Ishikawa (cell line): ENCODE results near the gene EID2B.

Experiments
- CEBPB ChIP-seq: IDR thresholded peaks from 2 replicates; pipeline ENCODE4 v1.6.1; 2012
- EGR1 ChIP-seq: IDR thresholded peaks from 2 replicates; pipeline ENCODE4 v1.6.1; 2012
- EP300 ChIP-seq: IDR thresholded peaks from 2 replicates; pipeline ENCODE4 v1.6.1; 2012; ENCODE audit warnings: borderline replicate concordance
- FOXM1 ChIP-seq: IDR thresholded peaks from 2 replicates; pipeline ENCODE4 v1.6.1; 2012; ENCODE audit warnings: low read depth, borderline replicate concordance
- NFIC ChIP-seq: IDR thresholded peaks from 2 replicates; pipeline ENCODE4 v1.6.1; 2012
- RAD21 ChIP-seq: IDR thresholded peaks from 2 replicates; pipeline ENCODE4 v1.6.1; 2012; ENCODE audit warnings: low read depth
- TAF1 ChIP-seq: IDR thresholded peaks from 2 replicates; pipeline ENCODE4 v1.6.1; 2012; ENCODE audit warnings: low read depth, mild to moderate bottlenecking
- TCF12 ChIP-seq: IDR thresholded peaks from 2 replicates; pipeline ENCODE4 v1.6.1; 2012; ENCODE audit warnings: low read depth
- TEAD4 ChIP-seq: IDR thresholded peaks from 2 replicates; pipeline ENCODE4 v1.6.1; 2012
- YY1 ChIP-seq: IDR thresholded peaks from 2 replicates; pipeline ENCODE4 v1.6.1; 2012; ENCODE audit warnings: low read depth
- ZBTB7A ChIP-seq: IDR thresholded peaks from 2 replicates; pipeline ENCODE4 v1.6.1; 2012; ENCODE audit warnings: low read depth
- TF ChIP-seq, protein P1 (sequence below): IDR thresholded peaks from 2 replicates; pipeline ENCODE4 v1.6.1; 2012
- TF ChIP-seq, protein P2 (sequence below): IDR thresholded peaks from 2 replicates; pipeline ENCODE4 v1.6.1; 2012; ENCODE audit warnings: low read depth, mild to moderate bottlenecking
- TF ChIP-seq, protein P3 (sequence below): IDR thresholded peaks from 2 replicates; pipeline ENCODE4 v1.6.1; 2012

DNA sequence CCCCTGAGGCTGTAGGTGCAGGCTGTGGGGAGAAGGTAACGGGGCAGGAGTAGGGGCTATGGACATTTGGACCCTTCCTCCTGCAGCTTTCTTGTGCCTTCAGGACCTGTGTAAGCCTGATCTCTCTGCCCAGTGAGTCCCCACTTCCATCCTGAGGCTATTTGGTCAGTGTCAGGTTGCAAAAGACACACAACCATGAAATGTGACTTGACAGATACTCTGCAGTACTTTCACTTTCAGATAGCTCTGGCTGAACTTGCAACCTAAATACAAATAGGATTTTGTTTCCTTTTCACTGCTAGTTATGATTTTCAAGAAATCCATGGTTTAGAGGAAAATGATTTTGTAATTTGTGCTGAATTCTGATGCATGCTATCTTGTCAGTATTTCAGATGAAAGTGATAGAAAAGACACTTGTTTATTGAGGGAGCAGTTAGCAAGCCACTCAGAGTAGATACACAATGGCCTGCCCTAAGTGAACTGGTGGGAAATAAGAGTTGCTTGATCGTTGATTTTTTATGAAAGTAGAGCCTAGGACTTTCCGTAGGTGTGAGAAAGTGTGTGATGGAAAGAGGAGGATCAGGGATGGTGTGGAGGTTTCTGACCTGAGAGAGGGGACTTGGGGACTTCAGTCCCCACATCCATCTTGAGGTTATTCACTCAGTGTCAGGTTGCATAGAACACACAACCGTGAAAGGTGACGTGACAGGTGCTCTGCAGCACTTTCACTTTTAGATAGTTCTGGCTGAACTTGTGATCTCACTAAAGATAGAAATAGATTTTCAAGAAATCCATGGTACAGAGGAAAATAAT is 25.4 kb upstream of the EID2B start:
- TF ChIP-seq EGR1 (no peak), TEAD4 (no peak), CEBPB (no peak), YY1 (no peak), ZBTB7A (no peak), TAF1 (no peak), EP300 (no peak), NFIC (no peak), TCF12 (no peak), RAD21 (no peak), FOXM1 (no peak)
- TF ChIP-seq, protein P1, sequence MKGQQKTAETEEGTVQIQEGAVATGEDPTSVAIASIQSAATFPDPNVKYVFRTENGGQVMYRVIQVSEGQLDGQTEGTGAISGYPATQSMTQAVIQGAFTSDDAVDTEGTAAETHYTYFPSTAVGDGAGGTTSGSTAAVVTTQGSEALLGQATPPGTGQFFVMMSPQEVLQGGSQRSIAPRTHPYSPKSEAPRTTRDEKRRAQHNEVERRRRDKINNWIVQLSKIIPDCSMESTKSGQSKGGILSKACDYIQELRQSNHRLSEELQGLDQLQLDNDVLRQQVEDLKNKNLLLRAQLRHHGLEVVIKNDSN: no peak
- TF ChIP-seq, protein P2, sequence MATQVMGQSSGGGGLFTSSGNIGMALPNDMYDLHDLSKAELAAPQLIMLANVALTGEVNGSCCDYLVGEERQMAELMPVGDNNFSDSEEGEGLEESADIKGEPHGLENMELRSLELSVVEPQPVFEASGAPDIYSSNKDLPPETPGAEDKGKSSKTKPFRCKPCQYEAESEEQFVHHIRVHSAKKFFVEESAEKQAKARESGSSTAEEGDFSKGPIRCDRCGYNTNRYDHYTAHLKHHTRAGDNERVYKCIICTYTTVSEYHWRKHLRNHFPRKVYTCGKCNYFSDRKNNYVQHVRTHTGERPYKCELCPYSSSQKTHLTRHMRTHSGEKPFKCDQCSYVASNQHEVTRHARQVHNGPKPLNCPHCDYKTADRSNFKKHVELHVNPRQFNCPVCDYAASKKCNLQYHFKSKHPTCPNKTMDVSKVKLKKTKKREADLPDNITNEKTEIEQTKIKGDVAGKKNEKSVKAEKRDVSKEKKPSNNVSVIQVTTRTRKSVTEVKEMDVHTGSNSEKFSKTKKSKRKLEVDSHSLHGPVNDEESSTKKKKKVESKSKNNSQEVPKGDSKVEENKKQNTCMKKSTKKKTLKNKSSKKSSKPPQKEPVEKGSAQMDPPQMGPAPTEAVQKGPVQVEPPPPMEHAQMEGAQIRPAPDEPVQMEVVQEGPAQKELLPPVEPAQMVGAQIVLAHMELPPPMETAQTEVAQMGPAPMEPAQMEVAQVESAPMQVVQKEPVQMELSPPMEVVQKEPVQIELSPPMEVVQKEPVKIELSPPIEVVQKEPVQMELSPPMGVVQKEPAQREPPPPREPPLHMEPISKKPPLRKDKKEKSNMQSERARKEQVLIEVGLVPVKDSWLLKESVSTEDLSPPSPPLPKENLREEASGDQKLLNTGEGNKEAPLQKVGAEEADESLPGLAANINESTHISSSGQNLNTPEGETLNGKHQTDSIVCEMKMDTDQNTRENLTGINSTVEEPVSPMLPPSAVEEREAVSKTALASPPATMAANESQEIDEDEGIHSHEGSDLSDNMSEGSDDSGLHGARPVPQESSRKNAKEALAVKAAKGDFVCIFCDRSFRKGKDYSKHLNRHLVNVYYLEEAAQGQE: no peak
- TF ChIP-seq, protein P3, sequence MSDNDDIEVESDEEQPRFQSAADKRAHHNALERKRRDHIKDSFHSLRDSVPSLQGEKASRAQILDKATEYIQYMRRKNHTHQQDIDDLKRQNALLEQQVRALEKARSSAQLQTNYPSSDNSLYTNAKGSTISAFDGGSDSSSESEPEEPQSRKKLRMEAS: no peak
